ENCODE data around the gene CMSS1. TPM values are rescaled to one million over a fixed set of nuclear protein-coding genes. Genes with fewer than 3 reads are reported as not detected.

Gene CMSS1
- total and polyA plus RNA-seq, 2 donors (not counting 1 experiment from before 2014, with no cell fraction given) = 7.3 to 22.8 TPM

DNA sequence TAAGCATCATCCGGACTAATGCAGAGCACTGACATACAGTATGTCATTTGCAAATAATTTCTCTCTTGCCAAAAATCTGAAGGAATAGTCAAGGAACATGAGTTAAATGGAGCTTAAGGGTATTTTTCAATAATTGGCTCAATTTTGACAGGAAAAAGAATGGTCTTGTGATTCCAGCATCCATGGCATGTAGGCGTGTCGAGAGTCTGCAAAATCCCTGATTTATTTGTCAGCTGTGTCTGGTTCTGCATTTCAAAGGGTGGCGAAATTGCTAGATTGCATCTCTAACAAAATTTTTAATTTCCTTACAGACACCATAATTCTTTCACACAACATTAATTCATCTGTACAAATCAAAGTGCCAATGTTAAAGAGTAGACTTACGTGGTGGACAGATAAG, 377.7 kb downstream of the CMSS1 start:
- no CpG with 5 or more reads among the region's 5 CpGs for WGBS (ENCODE audit: insufficient coverage)
- DNase-seq (no peak), ATAC-seq (ENCODE audit: low read depth) (no peak)
- no peaks in the 10 kb centered on the region for H3K9me3 Mint-ChIP-seq (ENCODE audit: insufficient read depth)
- Histone ChIP-seq H3K4me1 (ENCODE audit: control insufficient read depth in 2 of 2, insufficient read depth in 2 of 2, low read length in 2 of 2) (no peaks in the 10 kb centered on the region), H3K36me3 (replicated peaks in 1 of 2; ENCODE audit: control extremely low read depth in 1 of 2, control insufficient read depth in 1 of 2, extremely low read depth in 1 of 2, insufficient read depth in 2 of 2, low read length in 1 of 2) (no peaks in the 10 kb centered on the region), H3K27me3 (replicated peaks in 1 of 4; ENCODE audit: control extremely low read depth in 1 of 4, control insufficient read depth in 3 of 4, insufficient read depth in 4 of 4, low read length in 3 of 4) (no peaks in the 10 kb centered on the region), H3K4me2 (replicated peaks; ENCODE audit: low read depth, low read length, poor library complexity, severe bottlenecking) (no peak overlapping the region), H3K27ac (ENCODE audit: low read length in 2 of 2) (no peak overlapping the region), H3K9ac (ENCODE audit: low read length) (no peak overlapping the region), H2AFZ (ENCODE audit: insufficient read depth, low read depth, low read length, poor library complexity, severe bottlenecking) (no peak overlapping the region), H3K79me2 (ENCODE audit: control insufficient read depth, insufficient read depth, low read length) (no peaks in the 10 kb centered on the region), H4K20me1 (ENCODE audit: control insufficient read depth, insufficient read depth, low read length, poor library complexity, severe bottlenecking) (no peaks in the 10 kb centered on the region), H3K4me3 (ENCODE audit: control extremely low read depth in 1 of 5, extremely low read depth in 1 of 5, insufficient read depth in 1 of 5, low read depth in 2 of 5, low read length in 4 of 5) (no peak overlapping the region), H3K9me3 (ENCODE audit: control extremely low read depth in 1 of 3, control insufficient read depth in 2 of 3, insufficient read depth in 1 of 3, low read length in 2 of 3) (peaks cover 0 to 8% (median 0%) of the 10 kb centered on the region in 3 donors)
- no peak overlapping the region for H3K27ac Mint-ChIP-seq
- H3K4me1 Mint-ChIP-seq = no peaks in the 10 kb centered on the region
- TF ChIP-seq EZH2 (IDR thresholded peaks at IDR 0.05; ENCODE audit: borderline replicate concordance, insufficient read depth, low read depth, low read length, poor library complexity, severe bottlenecking) = no peak
- TF ChIP-seq, protein P1, sequence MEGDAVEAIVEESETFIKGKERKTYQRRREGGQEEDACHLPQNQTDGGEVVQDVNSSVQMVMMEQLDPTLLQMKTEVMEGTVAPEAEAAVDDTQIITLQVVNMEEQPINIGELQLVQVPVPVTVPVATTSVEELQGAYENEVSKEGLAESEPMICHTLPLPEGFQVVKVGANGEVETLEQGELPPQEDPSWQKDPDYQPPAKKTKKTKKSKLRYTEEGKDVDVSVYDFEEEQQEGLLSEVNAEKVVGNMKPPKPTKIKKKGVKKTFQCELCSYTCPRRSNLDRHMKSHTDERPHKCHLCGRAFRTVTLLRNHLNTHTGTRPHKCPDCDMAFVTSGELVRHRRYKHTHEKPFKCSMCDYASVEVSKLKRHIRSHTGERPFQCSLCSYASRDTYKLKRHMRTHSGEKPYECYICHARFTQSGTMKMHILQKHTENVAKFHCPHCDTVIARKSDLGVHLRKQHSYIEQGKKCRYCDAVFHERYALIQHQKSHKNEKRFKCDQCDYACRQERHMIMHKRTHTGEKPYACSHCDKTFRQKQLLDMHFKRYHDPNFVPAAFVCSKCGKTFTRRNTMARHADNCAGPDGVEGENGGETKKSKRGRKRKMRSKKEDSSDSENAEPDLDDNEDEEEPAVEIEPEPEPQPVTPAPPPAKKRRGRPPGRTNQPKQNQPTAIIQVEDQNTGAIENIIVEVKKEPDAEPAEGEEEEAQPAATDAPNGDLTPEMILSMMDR (IDR thresholded peaks at IDR 0.05) = no peak
- POLR2A ChIA-PET = no interaction called here
- CTCF ChIA-PET = no interaction called here
- intact Hi-C loops (cut with micrococcal nuclease) = no loop called here
- H3K4me3 Mint-ChIP-seq = no peak overlapping the region
- no peaks in the 10 kb centered on the region for H3K27me3 Mint-ChIP-seq

DNA sequence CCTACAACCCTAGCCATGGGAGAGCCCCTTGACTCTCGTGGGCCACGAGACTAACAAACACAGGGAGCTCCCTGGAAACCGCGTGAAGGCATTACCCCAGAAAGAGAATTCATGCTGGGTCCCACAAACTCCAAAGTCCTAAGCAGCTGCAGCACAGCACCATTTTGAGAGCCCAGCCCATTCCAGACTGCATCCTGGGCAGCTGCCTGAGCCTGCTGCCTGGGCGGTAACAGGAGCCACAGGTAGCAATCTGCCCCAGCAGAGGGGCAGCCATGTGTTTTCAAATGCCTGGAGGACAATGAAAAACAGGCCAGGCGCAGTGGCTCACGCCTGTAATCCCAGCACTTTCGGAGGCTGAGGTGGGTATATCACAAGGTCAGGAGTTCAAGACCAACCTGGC, 380.2 kb downstream of the CMSS1 start:
- Histone ChIP-seq H3K27me3 (replicated peaks in 1 of 4; ENCODE audit: control extremely low read depth in 1 of 4, control insufficient read depth in 3 of 4, insufficient read depth in 4 of 4, low read length in 3 of 4) (no peaks in the 10 kb centered on the region), H3K36me3 (replicated peaks in 1 of 2; ENCODE audit: control extremely low read depth in 1 of 2, control insufficient read depth in 1 of 2, extremely low read depth in 1 of 2, insufficient read depth in 2 of 2, low read length in 1 of 2) (no peaks in the 10 kb centered on the region), H3K27ac (ENCODE audit: low read length in 2 of 2) (no peak overlapping the region), H3K79me2 (ENCODE audit: control insufficient read depth, insufficient read depth, low read length) (no peaks in the 10 kb centered on the region), H3K4me1 (ENCODE audit: control insufficient read depth in 2 of 2, insufficient read depth in 2 of 2, low read length in 2 of 2) (no peaks in the 10 kb centered on the region), H4K20me1 (ENCODE audit: control insufficient read depth, insufficient read depth, low read length, poor library complexity, severe bottlenecking) (no peaks in the 10 kb centered on the region), H3K4me2 (replicated peaks; ENCODE audit: low read depth, low read length, poor library complexity, severe bottlenecking) (no peak overlapping the region), H3K4me3 (ENCODE audit: control extremely low read depth in 1 of 5, extremely low read depth in 1 of 5, insufficient read depth in 1 of 5, low read depth in 2 of 5, low read length in 4 of 5) (no peak overlapping the region), H2AFZ (ENCODE audit: insufficient read depth, low read depth, low read length, poor library complexity, severe bottlenecking) (no peak overlapping the region), H3K9me3 (ENCODE audit: control extremely low read depth in 1 of 3, control insufficient read depth in 2 of 3, insufficient read depth in 1 of 3, low read length in 2 of 3) (peaks cover 0 to 8% (median 0%) of the 10 kb centered on the region in 3 donors), H3K9ac (ENCODE audit: low read length) (no peak overlapping the region)
- Mint-ChIP-seq H3K27me3 (no peaks in the 10 kb centered on the region), H3K27ac (no peak overlapping the region), H3K4me3 (no peak overlapping the region), H3K9me3 (ENCODE audit: insufficient read depth) (no peaks in the 10 kb centered on the region), H3K4me1 (no peaks in the 10 kb centered on the region)
- intact Hi-C loops (cut with micrococcal nuclease) = no loop called here
- no peak for ATAC-seq (ENCODE audit: low read depth)
- DNase-seq = no peak
- POLR2A ChIA-PET = no interaction called here
- WGBS (ENCODE audit: insufficient coverage) = 99% methylated on average over 8 of the region's 8 CpGs
- CTCF ChIA-PET = no interaction called here
- no peak for TF ChIP-seq EZH2 (IDR thresholded peaks at IDR 0.05; ENCODE audit: borderline replicate concordance, insufficient read depth, low read depth, low read length, poor library complexity, severe bottlenecking)
- TF ChIP-seq, protein P1 (IDR thresholded peaks at IDR 0.05) = no peak

Measured in B cell (primary cell).